HCT116 (cell line): ENCODE data around the gene TSPAN14.
"Not testable (repeated sequence)": the region's sequence is repeated elsewhere in the genome, so short reads cannot be mapped to it uniquely, and the experiment has no call there.

Experiments
- EZH2phosphoT487 ChIP-seq: fragments of 200-600 bp; IDR thresholded peaks from 2 replicates; pipeline ENCODE4 v1.6.1; 2018; ENCODE audit warnings: antibody characterized with exemption, borderline replicate concordance
- POLR2AphosphoS5 ChIP-seq: IDR thresholded peaks from 2 replicates; pipeline ENCODE4 v1.6.1; 2011; ENCODE audit warnings: mild to moderate bottlenecking, low read depth, low read length, moderate library complexity
- REST ChIP-seq: IDR thresholded peaks from 2 replicates; pipeline ENCODE4 v1.6.1; 2012; ENCODE audit warnings: low read depth

GRCh38 chr10:80534646-80535045, 80.5 kb downstream of the TSPAN14 start:
- not testable (repeated sequence) for TF ChIP-seq POLR2AphosphoS5, EZH2phosphoT487, REST
